GM19035 (cell line): ENCODE data around the gene FAM107B.

Experiments used
- ATAC-seq: cut with Tn5 transposase; IDR thresholded peaks from one replicate; pipeline ENCODE4 v1.9.1; 2021; ENCODE audit not compliant: unreplicated experiment

FAM107B gene

GRCh38 chr10:14476641-14477407, 297.9 kb downstream of the FAM107B start:
- no peak for ATAC-seq

GRCh38 chr10:14476006-14476405, 298.7 kb downstream of the FAM107B start:
- ATAC-seq = no peak

GRCh38 chr10:14474656-14475055, 300.0 kb downstream of the FAM107B start:
- no peak for ATAC-seq

- ATAC-seq = no peak
These were observed 303.8 kb downstream of the FAM107B start for GRCh38 chr10:14470920-14471319.

GRCh38 chr10:14468726-14469125, 306.0 kb downstream of the FAM107B start:
- no peak for ATAC-seq
